Esophagus (tissue), 2 donors: ENCODE measurements around the gene COX19. TPM values are rescaled to one million over a fixed set of nuclear protein-coding genes. Genes with fewer than 3 reads are reported as not detected.

Experiments
- H3K27ac ChIP-seq, 2 donors: one replicate each; pipeline ENCODE4 v1.5.1; 2013; ENCODE audit warnings: low read depth in 2 of 2, mild to moderate bottlenecking in 2 of 2, inconsistent platforms in 1 of 2, low read length in 1 of 2, moderate library complexity in 1 of 2
- H3K27me3 ChIP-seq, 2 donors: one replicate each; pipeline ENCODE4 v1.6.1; 2013; ENCODE audit warnings: low read length in 2 of 2, control low read depth in 1 of 2, mild to moderate bottlenecking in 1 of 2; ENCODE audit not compliant: insufficient read depth in 2 of 2, control insufficient read depth in 1 of 2
- H3K36me3 ChIP-seq, 2 donors: one replicate each; pipeline ENCODE4 v1.6.1; 2013; ENCODE audit warnings: low read length in 1 of 2; ENCODE audit not compliant: control insufficient read depth in 2 of 2, insufficient read depth in 2 of 2
- H3K4me1 ChIP-seq, 2 donors: one replicate each; pipeline ENCODE4 v1.6.1; 2013; ENCODE audit warnings: low read length in 1 of 2; ENCODE audit not compliant: control insufficient read depth in 2 of 2, insufficient read depth in 2 of 2
- H3K4me3 ChIP-seq, 2 donors: one replicate each; pipeline ENCODE4 v1.5.1; 2013; ENCODE audit warnings: low read length in 2 of 2, mild to moderate bottlenecking in 2 of 2, low read depth in 1 of 2, moderate library complexity in 1 of 2
- H3K9me3 ChIP-seq, 2 donors: one replicate each; pipeline ENCODE4 v1.6.1; 2013; ENCODE audit warnings: mild to moderate bottlenecking in 2 of 2, low read depth in 1 of 2, low read length in 1 of 2, moderate library complexity in 1 of 2; ENCODE audit not compliant: control insufficient read depth in 2 of 2, insufficient read depth in 1 of 2
- WGBS, 2 donors: extraction: QIAGEN DNeasy Blood & Tissue Kit; methylation state at CpG; one replicate each; pipeline ENCODE4 v1.1.7; 2013; 5-methylcytosine and 5-hydroxymethylcytosine counted together
- polyA plus RNA-seq, 2 donors: library from polyadenylated mRNA; stranded (reverse); fragments of 200-250 nt; gene quantifications; one replicate each; pipeline ENCODE4 v1.2.3, GENCODE V29; 2013
- donor health status: healthy with polysubstance abuse.
- donor health status: Bipolar disorder and iron deficiency.

The COX19 gene
- polyA plus RNA-seq, 2 donors, result 4.1 to 5.5 TPM

DNA sequence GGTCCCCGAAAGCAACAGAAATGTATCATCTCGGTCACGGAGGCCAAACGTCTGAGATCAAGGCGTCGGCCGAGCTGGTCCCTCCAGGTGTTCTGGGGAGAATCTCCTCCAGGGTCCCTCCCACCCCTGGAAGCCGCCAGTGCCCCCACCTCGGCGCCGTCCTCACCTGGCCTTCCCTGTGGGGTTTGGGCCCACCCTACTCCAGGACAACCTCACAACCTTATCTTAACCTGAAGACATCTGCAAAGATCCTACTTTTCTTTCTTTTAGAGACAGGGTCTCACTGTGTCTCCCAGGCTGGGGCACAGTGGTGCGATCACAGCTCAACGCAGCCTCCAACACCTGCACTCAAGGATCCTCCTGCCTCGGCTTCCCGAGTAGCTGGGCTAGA is 54.3 kb downstream of the COX19 start:
- Histone ChIP-seq H3K36me3 (no peaks in the 10 kb centered on the region), H3K27me3 (no peaks in the 10 kb centered on the region), H3K4me3 (no peak overlapping the region), H3K9me3 (no peaks in the 10 kb centered on the region), H3K4me1 (peaks cover 2 to 9% of the 10 kb centered on the region in 2 donors), H3K27ac (no peak overlapping the region)
- WGBS, 2 donors, result 91 to 92% methylated on average over 15 of the region's 15 CpGs

DNA sequence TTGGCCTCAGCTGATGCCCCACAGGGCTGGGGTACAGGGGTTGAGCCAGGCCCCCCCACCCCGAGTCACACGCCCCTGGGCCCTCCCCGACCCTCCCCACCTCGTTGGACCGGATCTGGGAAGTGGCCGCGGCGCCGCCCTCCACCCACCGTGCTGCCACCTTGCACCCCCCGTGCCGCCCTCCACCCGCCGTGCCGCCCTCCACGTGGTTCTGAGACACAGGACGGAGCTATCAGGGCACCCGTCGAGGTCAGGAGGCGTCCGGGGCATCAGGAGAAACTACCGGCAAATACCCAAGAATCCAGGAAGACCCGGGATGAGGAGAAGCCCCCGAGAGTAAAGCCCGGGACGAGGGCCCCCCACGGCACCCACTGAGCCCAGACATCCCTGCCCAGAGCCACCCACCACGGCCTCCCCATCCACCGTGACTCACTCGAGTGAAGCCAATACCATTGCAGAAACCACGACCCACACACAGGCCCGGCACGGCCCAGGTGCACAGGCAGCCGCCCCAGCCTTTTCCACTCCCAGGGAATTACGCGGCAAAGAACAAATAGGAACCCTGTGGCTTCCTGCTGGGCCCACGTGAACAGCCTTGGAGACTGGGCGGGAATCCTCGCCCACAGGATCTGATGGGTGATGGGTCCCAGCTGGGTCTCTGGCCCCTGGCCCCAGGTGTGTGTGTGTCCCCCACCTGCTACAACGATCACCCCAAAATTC is 54.8 kb downstream of the COX19 start:
- H3K27ac ChIP-seq, result no peak overlapping the region
- no peaks in the 10 kb centered on the region for H3K36me3 ChIP-seq
- 77 to 79% methylated on average over 40 of the region's 40 CpGs for WGBS, 2 donors
- no peak overlapping the region for H3K4me3 ChIP-seq
- no peaks in the 10 kb centered on the region for H3K9me3 ChIP-seq
- H3K27me3 ChIP-seq, result no peaks in the 10 kb centered on the region
- H3K4me1 ChIP-seq, result peaks cover under 1 to 9% of the 10 kb centered on the region in 2 donors

DNA sequence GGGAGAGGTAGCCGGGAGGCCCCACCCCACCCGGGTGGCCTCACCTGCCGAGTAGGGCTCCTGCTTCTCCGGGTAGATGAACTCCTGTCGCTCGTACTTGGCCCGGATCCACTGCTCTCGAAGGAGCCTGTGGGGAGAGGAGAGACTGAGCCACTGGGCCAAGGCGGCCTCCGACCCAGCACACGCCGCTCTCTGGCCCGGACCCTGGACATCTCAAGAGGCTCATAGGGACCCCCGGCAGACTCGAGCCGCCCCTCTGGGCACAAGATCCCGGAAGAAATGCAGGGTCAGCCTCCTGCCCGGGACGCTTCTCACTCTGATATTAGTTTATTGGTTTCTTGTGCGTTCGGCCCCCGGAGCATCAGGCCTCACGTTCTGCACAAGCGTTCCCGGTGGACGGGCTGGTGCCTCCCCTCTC is 55.4 kb downstream of the COX19 start:
- Histone ChIP-seq H3K9me3 (no peaks in the 10 kb centered on the region), H3K4me1 (peaks cover 0 to 9% of the 10 kb centered on the region in 2 donors), H3K27me3 (no peaks in the 10 kb centered on the region), H3K27ac (no peak overlapping the region), H3K36me3 (no peaks in the 10 kb centered on the region), H3K4me3 (no peak overlapping the region)
- WGBS, 2 donors, result 71 to 85% methylated on average over 26 of the region's 26 CpGs

DNA sequence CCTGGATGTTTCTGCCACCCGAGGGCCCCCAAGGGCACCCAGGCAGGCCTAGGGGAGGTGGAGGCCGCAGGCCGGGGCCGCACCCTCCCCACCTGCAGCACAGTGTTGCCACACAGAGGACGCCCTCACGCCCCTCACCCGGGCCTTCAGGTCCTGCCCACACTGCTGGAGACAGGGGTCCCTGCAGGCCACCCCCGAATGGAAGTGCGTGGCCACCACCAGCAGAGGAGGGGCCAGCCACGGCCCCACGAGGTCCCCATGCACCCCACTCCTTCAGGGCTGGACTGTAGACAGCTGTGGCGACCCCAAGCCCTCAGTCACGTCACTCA is 56.3 kb downstream of the COX19 start:
- Histone ChIP-seq H3K4me1 (peaks cover 0 to 15% of the 10 kb centered on the region in 2 donors), H3K27ac (no peak overlapping the region), H3K36me3 (no peaks in the 10 kb centered on the region), H3K4me3 (no peak overlapping the region), H3K27me3 (no peaks in the 10 kb centered on the region), H3K9me3 (no peaks in the 10 kb centered on the region)
- 89 to 92% methylated on average over 13 of the region's 13 CpGs for WGBS, 2 donors

DNA sequence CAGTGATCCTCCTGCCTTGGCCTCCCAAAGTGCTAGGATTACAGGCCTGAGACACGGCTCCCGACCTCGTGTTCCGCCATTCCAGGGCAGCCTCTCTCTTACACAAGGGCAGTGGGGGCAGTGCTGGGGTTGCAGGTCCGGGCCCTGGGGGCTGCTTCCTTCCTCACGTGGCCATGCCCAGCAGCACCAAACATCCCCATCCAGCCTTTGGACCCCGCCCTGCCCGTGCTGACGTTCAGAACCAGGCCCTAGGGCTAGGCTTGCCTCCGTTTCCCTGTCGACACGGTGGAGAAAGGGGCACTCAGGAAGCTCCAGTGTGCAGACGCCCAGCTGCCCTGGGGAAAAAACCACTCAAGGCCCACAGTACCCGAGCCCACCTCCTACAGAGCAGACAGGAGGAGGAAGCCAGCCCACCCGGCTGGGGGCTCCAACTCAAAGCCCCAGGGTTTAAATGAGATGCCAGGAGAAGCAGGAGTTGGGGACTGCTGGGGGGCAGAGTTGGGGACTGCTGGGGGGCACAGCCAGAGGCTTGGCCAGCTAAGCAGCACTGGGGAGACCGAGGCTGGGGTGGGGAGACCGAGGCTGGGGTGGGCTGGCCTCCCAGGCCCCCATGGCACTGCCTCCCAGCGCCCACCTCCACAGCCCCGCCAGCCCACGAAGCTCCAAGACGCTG is 56.8 kb downstream of the COX19 start:
- Histone ChIP-seq H3K27me3 (no peaks in the 10 kb centered on the region), H3K9me3 (no peaks in the 10 kb centered on the region), H3K4me1 (peaks cover 0 to 19% of the 10 kb centered on the region in 2 donors), H3K4me3 (no peak overlapping the region), H3K27ac (no peak overlapping the region), H3K36me3 (no peaks in the 10 kb centered on the region)
- 83 to 90% methylated on average over 21 of the region's 21 CpGs for WGBS, 2 donors

DNA sequence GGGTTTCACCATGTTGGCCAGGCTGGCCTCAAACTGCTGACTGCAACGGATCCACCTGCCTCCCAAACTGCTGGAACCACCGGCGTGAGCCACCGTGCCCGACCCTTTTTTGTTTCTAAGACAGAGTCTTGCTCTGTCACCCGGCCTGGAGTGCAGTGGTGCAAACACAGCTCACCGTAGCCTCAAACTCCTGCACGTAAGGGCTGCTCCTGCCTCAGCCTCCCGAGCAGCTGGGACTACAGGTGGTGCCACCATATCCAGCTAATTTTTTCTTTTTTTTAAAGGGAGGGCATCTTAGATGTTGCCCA is 57.3 kb downstream of the COX19 start:
- Histone ChIP-seq H3K9me3 (no peaks in the 10 kb centered on the region), H3K27me3 (no peaks in the 10 kb centered on the region), H3K4me1 (peaks cover 0 to 19% of the 10 kb centered on the region in 2 donors), H3K36me3 (no peaks in the 10 kb centered on the region), H3K27ac (no peak overlapping the region), H3K4me3 (no peak overlapping the region)
- 92 to 95% methylated on average over 9 of the region's 9 CpGs for WGBS, 2 donors

DNA sequence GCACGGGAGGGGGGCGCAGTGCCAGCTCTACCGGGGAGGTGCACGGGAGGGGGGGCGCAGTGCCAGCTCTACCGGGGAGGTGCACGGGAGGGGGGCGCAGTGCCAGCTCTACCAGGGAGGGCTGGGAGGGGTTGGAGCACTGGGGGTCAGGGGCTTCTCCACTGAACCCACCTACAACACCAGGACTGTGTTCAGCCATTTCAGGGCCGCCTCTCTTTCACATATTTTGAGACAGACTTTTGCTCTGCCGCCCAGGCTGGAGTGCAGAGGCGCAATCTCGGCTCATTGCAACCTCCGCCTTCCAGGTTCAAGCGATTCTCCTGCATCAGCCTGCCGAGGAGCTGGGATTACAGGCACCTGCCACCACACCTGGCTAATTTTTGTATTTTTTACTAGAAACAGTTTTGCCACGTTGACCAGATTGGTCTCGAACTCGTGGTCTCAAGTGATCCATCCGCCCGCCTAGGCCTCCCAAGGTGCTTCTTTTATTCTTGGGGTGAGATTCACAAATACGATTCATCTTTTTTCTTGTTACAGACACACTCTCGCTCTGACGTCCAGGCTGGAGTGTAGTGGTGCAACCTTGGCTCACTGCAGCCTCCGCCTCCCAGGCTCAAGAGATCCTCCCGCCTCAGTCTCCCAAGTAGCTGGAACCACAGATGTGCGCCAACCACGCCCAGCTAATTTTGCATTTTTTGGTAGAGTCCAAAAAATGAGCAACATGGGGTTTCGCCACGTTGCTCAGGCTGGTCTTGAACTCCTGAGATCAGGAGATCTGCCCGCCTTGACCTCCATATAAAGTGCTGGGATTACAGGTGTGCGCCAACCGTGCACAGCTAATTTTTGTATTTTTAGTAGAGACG is 57.9 kb downstream of the COX19 start:
- H3K4me1 ChIP-seq, result peaks cover 0 to 19% of the 10 kb centered on the region in 2 donors
- WGBS, 2 donors, result 73 to 86% methylated on average over 27 to 31 of the region's 33 CpGs

DNA sequence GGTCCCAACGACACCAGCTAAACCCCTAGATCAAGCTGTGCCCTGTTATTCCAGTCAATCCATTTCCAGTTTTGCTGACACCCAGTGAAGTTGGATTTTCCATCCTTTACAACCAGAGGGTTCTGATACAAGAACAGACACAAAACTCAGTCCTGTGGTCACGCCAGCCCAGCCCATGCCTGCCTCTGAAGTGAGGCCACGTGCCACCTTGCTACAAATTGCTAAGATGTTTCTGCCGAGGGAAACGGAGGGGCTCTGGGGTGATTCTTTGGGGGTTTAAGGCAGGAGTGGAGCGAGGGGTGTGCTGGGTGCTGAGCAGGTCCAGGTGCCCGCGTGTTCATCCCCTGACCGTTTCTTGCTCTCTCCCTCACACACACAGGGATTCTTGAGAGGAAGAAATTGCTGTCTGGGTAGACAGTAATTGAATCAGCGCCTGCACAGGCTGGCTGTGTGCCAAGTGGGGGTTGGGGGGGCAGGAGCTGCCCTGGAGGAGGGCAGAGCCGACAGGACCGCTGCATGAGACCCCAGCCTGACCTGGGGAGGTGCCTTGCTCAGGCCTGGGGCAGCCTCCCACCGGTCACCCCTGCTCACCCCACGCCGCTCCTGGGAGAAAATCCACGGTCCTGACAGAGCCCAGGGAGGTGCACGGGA is 58.9 kb downstream of the COX19 start:
- Histone ChIP-seq H3K27ac (no peak overlapping the region), H3K9me3 (no peaks in the 10 kb centered on the region), H3K27me3 (no peaks in the 10 kb centered on the region), H3K36me3 (no peaks in the 10 kb centered on the region), H3K4me1 (peaks cover 0 to 17% of the 10 kb centered on the region in 2 donors), H3K4me3 (no peak overlapping the region)
- 28 to 37% methylated on average over 17 of the region's 17 CpGs for WGBS, 2 donors

More for the DNA sequence above, 57.9 kb downstream of the COX19 start:
- Histone ChIP-seq H3K27ac (no peak overlapping the region), H3K36me3 (no peaks in the 10 kb centered on the region), H3K27me3 (no peaks in the 10 kb centered on the region), H3K9me3 (no peaks in the 10 kb centered on the region), H3K4me3 (no peak overlapping the region)
